Upper lobe of left lung (tissue), 4 donors: Measurements from ENCODE around the gene RPL31.
A peak's percentile ranks its signal among the peaks of the same experiment; 100 is the strongest.

Experiments
- CTCF ChIP-seq, 6 experiments: fragments of 450-650 bp in 4 of 6; fragments of 200-600 bp in 2 of 6; sonication (generic) in 2 of 6; IDR thresholded peaks; one replicate each; pipeline ENCODE4 v1.5.1; 2016 to 2019; ENCODE audit warnings: antibody characterized with exemption in 6 of 6
- POLR2A ChIP-seq, 4 donors: fragments of 450-650 bp; IDR thresholded peaks; one replicate each; pipeline ENCODE4 v1.5.1; 2016 to 2017; ENCODE audit warnings: antibody characterized with exemption in 4 of 4, mild to moderate bottlenecking in 2 of 4

- TF ChIP-seq POLR2A (IDR thresholded peaks at IDR 0.05), result no peak
- peak; percentile 69 to 83 (median 80) for TF ChIP-seq CTCF (IDR thresholded peaks at IDR 0.05)
Measured at GRCh38 chr2:101012706-101013181, 10.7 kb downstream of the RPL31 start.
